HEK293 (cell line): Measurements from ENCODE around the gene TPSAB1.

Experiments used
- ZNF423 ChIP-seq: fragments of 450-650 bp; formaldehyde crosslinking; IDR thresholded peaks from 2 replicates; pipeline ENCODE4 v1.5.1; 2016; ENCODE audit warnings: missing biosample characterization, missing genetic modification characterization
- ZNF660 ChIP-seq: fragments of 450-650 bp; IDR thresholded peaks from 2 replicates; pipeline ENCODE4 v1.5.1; 2018; ENCODE audit warnings: missing biosample characterization, mild to moderate bottlenecking, missing genetic modification characterization
- TF ChIP-seq, protein P1 (sequence below): fragments of 450-650 bp; formaldehyde crosslinking; IDR thresholded peaks from 2 replicates; pipeline ENCODE4 v1.5.1; 2016; ENCODE audit warnings: missing biosample characterization, missing genetic modification characterization
- TF ChIP-seq, protein P2 (sequence below): fragments of 450-650 bp; formaldehyde crosslinking; IDR thresholded peaks from 2 replicates; pipeline ENCODE4 v1.5.1; 2016; ENCODE audit warnings: missing biosample characterization, missing genetic modification characterization
- TF ChIP-seq, protein P3 (sequence below): fragments of 450-650 bp; formaldehyde crosslinking; IDR thresholded peaks from 2 replicates; pipeline ENCODE4 v1.5.1; 2017; ENCODE audit warnings: missing biosample characterization, mild to moderate bottlenecking, missing genetic modification characterization, moderate library complexity
- TF ChIP-seq, protein P4 (sequence below): sonication (generic); formaldehyde crosslinking; IDR thresholded peaks from 2 replicates; pipeline ENCODE4 v1.8.1; 2022; ENCODE audit warnings: mild to moderate bottlenecking, moderate library complexity, missing genetic modification reagents

DNA sequence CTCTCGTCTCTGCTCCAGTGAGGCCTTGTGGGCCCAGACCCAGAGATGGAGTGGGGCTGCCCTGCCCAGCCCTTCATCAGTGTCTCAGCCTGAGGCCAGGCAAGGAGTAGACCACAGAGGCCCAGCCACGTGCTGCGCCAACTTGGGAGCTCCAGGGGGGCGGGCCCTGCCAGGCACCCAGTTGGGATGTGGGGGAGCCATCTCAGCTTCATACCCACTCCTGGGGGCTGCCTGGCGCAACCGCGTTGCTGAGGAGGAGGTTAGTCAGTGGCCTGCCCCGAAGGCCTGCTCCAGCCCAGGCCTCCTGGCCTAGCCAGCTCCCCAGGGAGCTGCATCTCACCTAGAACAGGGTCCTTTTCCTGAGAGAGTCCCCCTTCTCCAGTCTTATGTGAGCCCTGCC, 27.3 kb upstream of the TPSAB1 start:
- TF ChIP-seq, protein P1, sequence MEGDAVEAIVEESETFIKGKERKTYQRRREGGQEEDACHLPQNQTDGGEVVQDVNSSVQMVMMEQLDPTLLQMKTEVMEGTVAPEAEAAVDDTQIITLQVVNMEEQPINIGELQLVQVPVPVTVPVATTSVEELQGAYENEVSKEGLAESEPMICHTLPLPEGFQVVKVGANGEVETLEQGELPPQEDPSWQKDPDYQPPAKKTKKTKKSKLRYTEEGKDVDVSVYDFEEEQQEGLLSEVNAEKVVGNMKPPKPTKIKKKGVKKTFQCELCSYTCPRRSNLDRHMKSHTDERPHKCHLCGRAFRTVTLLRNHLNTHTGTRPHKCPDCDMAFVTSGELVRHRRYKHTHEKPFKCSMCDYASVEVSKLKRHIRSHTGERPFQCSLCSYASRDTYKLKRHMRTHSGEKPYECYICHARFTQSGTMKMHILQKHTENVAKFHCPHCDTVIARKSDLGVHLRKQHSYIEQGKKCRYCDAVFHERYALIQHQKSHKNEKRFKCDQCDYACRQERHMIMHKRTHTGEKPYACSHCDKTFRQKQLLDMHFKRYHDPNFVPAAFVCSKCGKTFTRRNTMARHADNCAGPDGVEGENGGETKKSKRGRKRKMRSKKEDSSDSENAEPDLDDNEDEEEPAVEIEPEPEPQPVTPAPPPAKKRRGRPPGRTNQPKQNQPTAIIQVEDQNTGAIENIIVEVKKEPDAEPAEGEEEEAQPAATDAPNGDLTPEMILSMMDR, result no peak
- TF ChIP-seq ZNF423 (tag by site-specific recombination), result no peak
- TF ChIP-seq, protein P2, sequence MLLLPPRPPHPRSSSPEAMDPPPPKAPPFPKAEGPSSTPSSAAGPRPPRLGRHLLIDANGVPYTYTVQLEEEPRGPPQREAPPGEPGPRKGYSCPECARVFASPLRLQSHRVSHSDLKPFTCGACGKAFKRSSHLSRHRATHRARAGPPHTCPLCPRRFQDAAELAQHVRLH (tag by site-specific recombination), result no peak
- TF ChIP-seq ZNF660 (tag by site-specific recombination), result no peak
- TF ChIP-seq, protein P3, sequence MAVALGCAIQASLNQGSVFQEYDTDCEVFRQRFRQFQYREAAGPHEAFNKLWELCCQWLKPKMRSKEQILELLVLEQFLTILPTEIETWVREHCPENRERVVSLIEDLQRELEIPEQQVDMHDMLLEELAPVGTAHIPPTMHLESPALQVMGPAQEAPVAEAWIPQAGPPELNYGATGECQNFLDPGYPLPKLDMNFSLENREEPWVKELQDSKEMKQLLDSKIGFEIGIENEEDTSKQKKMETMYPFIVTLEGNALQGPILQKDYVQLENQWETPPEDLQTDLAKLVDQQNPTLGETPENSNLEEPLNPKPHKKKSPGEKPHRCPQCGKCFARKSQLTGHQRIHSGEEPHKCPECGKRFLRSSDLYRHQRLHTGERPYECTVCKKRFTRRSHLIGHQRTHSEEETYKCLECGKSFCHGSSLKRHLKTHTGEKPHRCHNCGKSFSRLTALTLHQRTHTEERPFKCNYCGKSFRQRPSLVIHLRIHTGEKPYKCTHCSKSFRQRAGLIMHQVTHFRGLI (tag by site-specific recombination), result no peak
- TF ChIP-seq, protein P4, sequence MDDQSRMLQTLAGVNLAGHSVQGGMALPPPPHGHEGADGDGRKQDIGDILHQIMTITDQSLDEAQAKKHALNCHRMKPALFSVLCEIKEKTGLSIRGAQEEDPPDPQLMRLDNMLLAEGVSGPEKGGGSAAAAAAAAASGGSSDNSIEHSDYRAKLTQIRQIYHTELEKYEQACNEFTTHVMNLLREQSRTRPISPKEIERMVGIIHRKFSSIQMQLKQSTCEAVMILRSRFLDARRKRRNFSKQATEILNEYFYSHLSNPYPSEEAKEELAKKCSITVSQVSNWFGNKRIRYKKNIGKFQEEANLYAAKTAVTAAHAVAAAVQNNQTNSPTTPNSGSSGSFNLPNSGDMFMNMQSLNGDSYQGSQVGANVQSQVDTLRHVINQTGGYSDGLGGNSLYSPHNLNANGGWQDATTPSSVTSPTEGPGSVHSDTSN (CRISPR knock-in tag), result no peak
